Stimulated activated CD4-positive, alpha-beta T cell treated with anti-CD3 and anti-CD28 coated beads, Interleukin-12 subunit alpha, Interleukin-12 subunit beta, amount 100 ng/mL, for 4 hours (primary cell): ENCODE measurements around the gene KCNG2.

ENCODE experiments used
- DNase-seq: peaks from one replicate; pipeline ENCODE4 v3.0.0-alpha.2; 2020

The KCNG2 gene

GRCh38 chr18:79786304-79786703 is 11.4 kb upstream of the KCNG2 start:
- no peak for DNase-seq

GRCh38 chr18:79786786-79787526 is 10.8 kb upstream of the KCNG2 start:
- DNase-seq = no peak

- DNase-seq = no peak
Observed at GRCh38 chr18:79787527-79787864, 10.2 kb upstream of the KCNG2 start.

GRCh38 chr18:79787865-79788733 is 9.6 kb upstream of the KCNG2 start:
- DNase-seq = no peak

- DNase-seq = no peak
Observed at GRCh38 chr18:79788734-79789085, 9.0 kb upstream of the KCNG2 start.

GRCh38 chr18:79789091-79789891 is 8.4 kb upstream of the KCNG2 start:
- no peak for DNase-seq

- DNase-seq = no peak
Observed at GRCh38 chr18:79789901-79790890, 7.5 kb upstream of the KCNG2 start.

- no peak for DNase-seq
Observed at GRCh38 chr18:79790996-79791972, 6.5 kb upstream of the KCNG2 start.

- DNase-seq = no peak
Observed at GRCh38 chr18:79792096-79792987, 5.4 kb upstream of the KCNG2 start.

- no peak for DNase-seq
Observed at GRCh38 chr18:79792988-79793355, 4.8 kb upstream of the KCNG2 start.

GRCh38 chr18:79794846-79795245 is 2.9 kb upstream of the KCNG2 start:
- DNase-seq = no peak

- no peak for DNase-seq
Observed at GRCh38 chr18:79795446-79795845, 2.3 kb upstream of the KCNG2 start.

GRCh38 chr18:79796016-79796415 is 1.7 kb upstream of the KCNG2 start:
- no peak for DNase-seq

- DNase-seq = no peak
Observed at GRCh38 chr18:79796531-79797405, 970 bp upstream of the KCNG2 start.

GRCh38 chr18:79798346-79798998 is 734 bp downstream of the KCNG2 start:
- DNase-seq = no peak

- no peak for DNase-seq
Observed at GRCh38 chr18:79798999-79799370, 1.2 kb downstream of the KCNG2 start.

GRCh38 chr18:79799619-79800370 is 2.1 kb downstream of the KCNG2 start:
- DNase-seq = no peak
